BJ (cell line): ENCODE results near the gene GPR143. TPM values are rescaled to one million over a fixed set of nuclear protein-coding genes. Genes with fewer than 3 reads are reported as not detected.
"Not testable (repeated sequence)": the region's sequence is repeated elsewhere in the genome, so short reads cannot be mapped to it uniquely, and the experiment has no call there.

Source experiments
- CTCF ChIA-PET: fragments of 350-600 bp; formaldehyde crosslinking; extraction: SDS; loops from one replicate; lab custom pipeline; 2021; ENCODE audit warnings: antibody characterized with exemption, inconsistent platforms; lab: Yijun Ruan, JAX
- POLR2A ChIA-PET: fragments of 300-600 bp; sonication (Branson Sonifier 250); formaldehyde crosslinking; extraction: SDS; loops from one replicate; lab custom pipeline; 2021; ENCODE audit warnings: antibody characterized with exemption; lab: Charles Lee
- DNase-seq: peaks from one replicate; pipeline ENCODE4 v3.0.0-alpha.2; 2011; ENCODE audit warnings: low read depth
- H3K27me3 ChIP-seq: 2 replicates; pipeline ENCODE4 v1.6.0; 2011; ENCODE audit warnings: low read length; ENCODE audit not compliant: control insufficient read depth, insufficient read depth
- H3K36me3 ChIP-seq: 2 replicates; pipeline ENCODE4 v1.5.1; 2011; ENCODE audit warnings: low read length; ENCODE audit not compliant: control insufficient read depth, insufficient read depth
- H3K4me3 ChIP-seq: 2 replicates; pipeline ENCODE4 v1.5.1; 2011; ENCODE audit warnings: low read depth, mild to moderate bottlenecking, control low read depth, low read length
- CTCF ChIP-seq: IDR thresholded peaks from 2 replicates; pipeline ENCODE4 v1.5.1; 2011; ENCODE audit warnings: low read depth, mild to moderate bottlenecking, control low read depth, inconsistent platforms, low read length, moderate library complexity; ENCODE audit not compliant: insufficient read depth
- polyA plus RNA-seq: library from polyadenylated mRNA; depleted of rRNA; stranded (reverse); fragments of >200 nt; gene quantifications from 2 replicates; pipeline ENCODE4 v1.2.3, GENCODE V29; 2011

The GPR143 gene
- polyA plus RNA-seq, 1 experiment: not detected

GRCh38 chrX:9770319-9770718 lies 4.7 kb upstream of the GPR143 start:
- CTCF ChIA-PET: no interaction called here
- no peak for DNase-seq
- Histone ChIP-seq H3K4me3 (no peak overlapping the region), H3K27me3 (no peaks in the 10 kb centered on the region; the same call in 1 of the 2 replicates), H3K36me3 (no peaks in the 10 kb centered on the region)
- no peak for TF ChIP-seq CTCF
- POLR2A ChIA-PET: no interaction called here

- POLR2A ChIA-PET, CTCF ChIA-PET: not testable (repeated sequence)
Observed at GRCh38 chrX:9768321-9768839, 2.7 kb upstream of the GPR143 start.

GRCh38 chrX:9767375-9767774 lies 1.7 kb upstream of the GPR143 start:
- no peak for DNase-seq
- ChIA-PET POLR2A (no interaction called here), CTCF (no interaction called here)
- Histone ChIP-seq H3K27me3 (peaks cover 2% of the 10 kb centered on the region; the same call in 1 of the 2 replicates), H3K4me3 (no peak overlapping the region), H3K36me3 (no peaks in the 10 kb centered on the region)
- no peak for TF ChIP-seq CTCF

More at GRCh38 chrX:9768321-9768839, 2.7 kb upstream of the GPR143 start:
- H3K27me3 ChIP-seq, DNase-seq, H3K4me3 ChIP-seq, H3K36me3 ChIP-seq: not testable (repeated sequence)

GRCh38 chrX:9765072-9765736 lies 443 bp downstream of the GPR143 start:
- no peak for TF ChIP-seq CTCF
- Histone ChIP-seq H3K27me3 (peaks cover 2% of the 10 kb centered on the region; the same call in 1 of the 2 replicates), H3K36me3 (no peaks in the 10 kb centered on the region), H3K4me3 (no peak overlapping the region)
- ChIA-PET CTCF (no interaction called here), POLR2A (no interaction called here)
- DNase-seq: no peak

- Histone ChIP-seq H3K36me3 (no peaks in the 10 kb centered on the region), H3K4me3 (no peak overlapping the region), H3K27me3 (no peaks in the 10 kb centered on the region)
- CTCF ChIA-PET: no interaction called here
- no peak for TF ChIP-seq CTCF
- DNase-seq: no peak
- POLR2A ChIA-PET: no interaction called here
Observed at GRCh38 chrX:9759337-9759736, 6.3 kb downstream of the GPR143 start.
